ENCODE measurements around the gene IFI27L1.

Gene IFI27L1

DNA sequence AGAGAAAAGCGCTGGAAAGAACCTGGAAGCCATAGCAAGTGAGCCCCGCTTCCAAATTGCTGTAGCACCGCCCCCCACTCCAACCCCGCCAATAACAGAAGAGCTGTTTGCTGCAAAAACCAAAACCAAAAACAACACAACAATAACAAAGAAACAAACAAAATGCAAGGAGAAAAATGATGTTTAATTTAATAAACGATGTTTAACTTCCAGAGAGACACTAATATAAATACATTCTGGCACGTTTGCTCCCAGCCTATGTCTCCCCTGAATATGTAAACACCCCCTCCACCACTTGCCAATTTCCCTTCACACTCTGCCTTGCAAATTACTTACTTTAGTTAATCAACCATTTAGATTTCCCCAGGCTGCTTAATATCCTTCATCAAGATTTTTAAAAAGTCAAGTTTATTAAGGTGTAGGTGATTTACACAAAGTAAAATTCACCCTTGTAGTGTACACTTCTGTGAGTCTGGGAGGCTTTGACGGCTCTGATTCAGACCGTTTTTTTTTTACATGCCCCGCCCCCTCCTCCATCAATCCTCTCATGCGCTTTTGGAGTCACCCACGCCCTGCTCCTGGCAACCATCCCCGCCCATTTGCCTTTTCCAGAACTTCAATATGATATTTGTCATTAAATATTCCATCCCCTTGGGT is 48.8 kb downstream of the IFI27L1 start:
- in situ Hi-C loops (cut with HindIII; ENCODE audit: low sequenced_read_pairs) = no loop called here

DNA sequence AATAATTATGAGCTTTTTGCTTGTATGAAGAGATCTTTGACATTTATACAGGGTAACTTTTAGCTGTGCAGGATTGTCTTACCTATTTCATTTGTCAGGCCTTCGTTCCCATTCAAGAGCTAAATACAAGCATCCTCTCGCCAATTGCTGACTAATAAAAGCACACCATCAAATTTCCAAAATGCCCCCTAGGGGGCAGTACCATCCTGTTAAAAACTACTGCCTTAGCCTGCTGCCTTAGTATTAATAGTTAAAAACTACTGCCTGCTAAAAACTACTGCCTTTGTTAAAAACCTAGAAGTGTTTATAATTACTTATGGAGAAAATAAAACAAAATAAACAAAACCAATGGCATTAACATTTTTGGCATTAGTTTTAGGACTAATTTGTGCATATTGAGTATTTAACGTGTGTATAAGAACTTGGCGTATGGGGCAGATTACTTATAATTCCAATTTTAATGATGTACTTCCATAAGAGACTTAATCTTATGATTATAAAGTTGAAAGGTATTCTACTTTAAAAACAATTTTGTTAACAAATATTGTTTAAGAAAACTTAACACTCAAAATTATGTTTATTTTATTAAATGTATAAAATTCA is 51.3 kb downstream of the IFI27L1 start:
- in situ Hi-C loops (cut with HindIII; ENCODE audit: low sequenced_read_pairs) = no loop called here

DNA sequence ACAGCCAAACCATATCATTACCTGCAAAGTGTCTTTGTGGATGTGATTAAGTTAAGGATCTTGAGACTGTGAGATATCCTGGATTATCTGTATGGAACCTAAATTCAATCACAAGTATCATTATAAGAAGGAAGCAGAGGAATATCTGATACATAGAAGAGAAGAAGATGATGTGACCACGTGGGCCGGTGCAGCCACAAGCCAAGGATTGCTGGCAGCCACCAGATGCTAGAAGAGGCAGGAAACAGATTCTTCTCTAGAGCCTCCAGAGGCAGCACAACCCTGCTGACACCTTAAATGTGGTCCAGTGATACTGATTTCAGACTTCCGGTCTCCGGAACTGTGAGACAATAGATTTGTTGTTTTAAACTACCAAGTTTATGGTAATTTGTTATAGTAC is 54.4 kb downstream of the IFI27L1 start:
- in situ Hi-C loops (cut with HindIII; ENCODE audit: low sequenced_read_pairs) = no loop called here

DNA sequence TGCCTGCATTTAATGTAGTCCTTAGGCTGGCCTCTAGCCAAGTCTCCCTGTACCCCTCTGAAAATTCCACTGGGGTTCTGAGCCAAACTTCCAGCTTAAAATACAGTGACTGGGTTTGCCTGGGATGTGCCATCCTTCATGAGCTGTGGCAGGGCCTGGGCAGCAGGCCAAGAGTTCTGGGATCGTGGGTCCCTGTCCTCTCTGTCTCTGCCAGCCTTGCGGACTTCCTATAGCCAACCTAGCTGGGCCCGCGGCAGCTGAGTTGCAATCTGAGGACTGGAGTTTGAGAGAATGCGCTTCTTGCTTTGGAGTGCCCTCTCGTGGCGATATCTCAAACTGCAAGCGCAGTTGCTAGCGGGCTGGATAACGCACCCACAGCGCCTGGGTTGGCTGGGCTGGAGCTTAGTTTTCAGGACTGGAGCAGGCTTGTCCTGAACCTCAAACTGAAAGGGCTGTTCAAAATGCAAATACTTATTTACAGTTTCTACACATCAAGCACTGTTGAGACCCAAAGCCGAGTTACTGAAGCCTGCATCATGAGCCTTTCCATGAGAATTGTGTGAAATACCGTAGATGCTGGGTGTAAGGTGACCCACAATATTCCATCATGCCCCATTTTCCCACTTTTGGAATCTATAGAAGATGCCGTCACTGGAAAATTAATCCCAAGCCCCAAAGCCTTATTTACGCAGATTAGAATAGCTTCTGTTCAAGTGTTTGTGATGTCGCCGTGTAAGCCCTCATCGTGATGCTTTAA is 55.6 kb downstream of the IFI27L1 start:
- in situ Hi-C loops (cut with HindIII; ENCODE audit: low sequenced_read_pairs) = no loop called here

DNA sequence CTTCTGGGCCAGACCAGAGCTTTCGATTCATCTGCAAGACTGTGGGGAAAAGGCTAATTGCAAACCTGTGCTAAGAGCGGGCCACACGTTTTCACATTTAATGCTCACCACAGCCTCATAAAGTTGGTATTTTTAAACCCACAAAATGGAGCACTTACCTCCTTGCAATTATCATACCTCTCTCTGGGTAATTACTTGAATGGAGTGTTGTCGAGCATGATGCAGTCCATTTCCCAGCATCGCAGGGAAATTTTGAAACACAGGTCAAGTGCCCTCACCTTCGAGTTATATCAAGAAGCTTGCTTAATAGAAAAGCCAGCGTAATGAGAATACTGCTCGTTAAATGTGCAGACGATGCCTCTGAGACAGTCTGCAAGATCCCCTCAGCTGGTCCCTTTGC is 57.1 kb downstream of the IFI27L1 start:
- in situ Hi-C loops (cut with HindIII; ENCODE audit: low sequenced_read_pairs) = no loop called here

DNA sequence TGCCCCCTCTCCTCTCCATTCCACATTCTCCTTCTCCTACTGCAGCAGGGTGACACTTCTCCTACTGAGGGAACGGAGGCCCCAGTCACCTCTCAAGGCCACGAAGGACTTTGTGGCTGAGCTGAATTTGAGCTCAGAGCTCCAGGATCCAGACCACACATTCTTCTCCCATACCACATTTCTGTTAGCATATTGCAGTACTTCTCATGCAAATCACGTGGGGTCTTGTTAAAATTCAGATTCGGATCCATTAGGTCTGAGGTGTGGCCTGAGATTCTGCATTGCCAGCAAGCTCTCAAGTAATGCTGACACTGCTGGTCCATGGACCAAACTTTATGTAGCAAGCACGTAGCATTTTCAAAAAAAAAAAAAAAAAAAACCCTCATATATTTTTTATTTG is 57.9 kb downstream of the IFI27L1 start:
- in situ Hi-C loops (cut with HindIII; ENCODE audit: low sequenced_read_pairs) = no loop called here

DNA sequence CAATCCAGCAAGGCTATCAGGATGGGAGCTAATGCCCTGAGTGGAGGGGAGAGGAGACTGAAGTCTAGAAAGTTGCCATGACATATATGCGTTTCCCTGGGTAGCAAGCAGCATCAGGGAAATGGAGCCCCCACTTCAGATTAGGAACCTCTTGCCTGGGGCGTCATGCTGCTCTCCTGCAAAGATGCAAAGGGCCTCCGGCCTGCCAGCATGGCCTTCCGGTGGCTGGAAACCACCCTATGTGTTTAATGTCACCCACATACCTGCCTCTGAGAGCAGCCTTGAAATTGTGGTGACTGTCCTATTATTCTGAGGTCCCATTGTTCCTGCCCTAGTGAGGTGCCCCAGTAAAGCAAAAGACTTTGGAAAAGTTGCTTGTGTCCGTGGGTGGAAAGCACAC is 58.3 kb downstream of the IFI27L1 start:
- in situ Hi-C loops (cut with HindIII; ENCODE audit: low sequenced_read_pairs) = no loop called here

DNA sequence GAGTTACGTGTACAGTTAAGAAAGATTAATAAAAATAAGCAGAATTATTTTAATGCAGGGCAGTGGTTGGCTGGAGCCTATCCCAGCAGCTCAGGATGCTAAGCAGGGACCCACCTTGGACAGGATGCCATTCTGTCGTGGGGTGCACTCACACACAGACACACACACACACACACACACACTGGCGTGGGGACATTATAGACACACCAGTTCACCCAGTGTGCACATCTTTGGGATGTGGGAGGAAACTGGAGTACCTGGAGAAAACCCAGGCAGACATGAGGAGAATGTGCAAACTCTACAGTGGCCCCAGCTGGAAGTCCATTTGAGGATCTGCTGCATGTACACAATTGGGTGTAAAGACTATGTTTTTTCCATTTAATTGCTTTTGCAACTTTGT is 61.1 kb downstream of the IFI27L1 start:
- in situ Hi-C loops (cut with HindIII; ENCODE audit: low sequenced_read_pairs) = no loop called here

DNA sequence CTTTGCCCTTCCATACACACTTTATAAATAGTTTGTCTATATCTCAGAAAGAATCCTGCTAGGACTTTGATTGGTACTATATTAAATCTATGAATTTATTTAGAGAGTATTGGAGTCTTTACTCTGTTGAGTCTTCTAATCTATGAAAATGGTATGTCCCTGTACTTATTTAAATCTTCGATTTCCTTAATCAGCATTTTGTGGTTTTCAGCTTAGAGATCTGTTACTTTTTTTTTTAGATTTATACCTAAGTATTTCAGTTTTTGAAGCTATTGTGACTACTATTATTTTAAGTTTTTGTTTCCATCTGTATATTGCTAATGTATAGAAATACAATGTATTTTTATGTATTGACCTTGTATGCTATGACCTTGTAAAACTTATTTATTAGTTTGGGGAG is 61.7 kb downstream of the IFI27L1 start:
- in situ Hi-C loops (cut with HindIII; ENCODE audit: low sequenced_read_pairs) = no loop called here

DNA sequence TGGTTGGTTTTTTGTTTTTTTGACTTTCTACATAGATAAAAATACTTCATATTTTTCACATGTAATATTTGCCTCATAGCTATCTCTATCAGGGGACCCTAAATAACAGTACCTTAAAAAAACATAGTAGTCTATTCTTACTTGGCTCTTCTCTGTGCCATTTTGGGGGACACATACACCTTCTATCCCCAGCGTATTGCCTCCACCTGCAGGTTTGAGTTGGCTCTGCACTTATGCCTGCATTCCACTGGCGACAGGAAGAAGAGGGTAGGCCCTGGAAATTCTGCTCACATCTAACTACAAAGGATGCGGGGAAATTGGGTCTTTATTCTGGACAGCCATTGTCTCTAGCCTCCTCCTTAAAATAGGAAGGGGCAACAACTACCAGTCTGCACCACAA is 62.1 kb downstream of the IFI27L1 start:
- in situ Hi-C loops (cut with HindIII; ENCODE audit: low sequenced_read_pairs) = no loop called here

DNA sequence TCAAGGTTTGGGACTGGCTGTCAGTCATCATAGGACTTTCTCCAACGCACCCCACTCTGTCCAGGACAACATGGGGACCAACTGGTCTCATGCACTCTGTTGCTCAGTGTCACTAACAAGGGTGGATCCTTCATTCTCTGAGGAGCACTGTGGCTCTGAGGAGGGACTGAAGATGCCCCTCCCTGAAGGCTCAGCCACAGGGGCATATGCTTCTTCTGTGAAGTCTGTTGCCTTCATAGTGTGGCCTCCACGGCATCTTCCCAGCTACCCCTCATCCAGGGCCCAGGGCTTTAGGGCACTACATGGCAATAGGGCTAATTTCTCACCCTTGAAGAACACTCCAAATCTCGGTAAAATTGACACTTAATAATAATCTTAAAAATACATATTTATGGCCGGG is 62.6 kb downstream of the IFI27L1 start:
- in situ Hi-C loops (cut with HindIII; ENCODE audit: low sequenced_read_pairs) = no loop called here

DNA sequence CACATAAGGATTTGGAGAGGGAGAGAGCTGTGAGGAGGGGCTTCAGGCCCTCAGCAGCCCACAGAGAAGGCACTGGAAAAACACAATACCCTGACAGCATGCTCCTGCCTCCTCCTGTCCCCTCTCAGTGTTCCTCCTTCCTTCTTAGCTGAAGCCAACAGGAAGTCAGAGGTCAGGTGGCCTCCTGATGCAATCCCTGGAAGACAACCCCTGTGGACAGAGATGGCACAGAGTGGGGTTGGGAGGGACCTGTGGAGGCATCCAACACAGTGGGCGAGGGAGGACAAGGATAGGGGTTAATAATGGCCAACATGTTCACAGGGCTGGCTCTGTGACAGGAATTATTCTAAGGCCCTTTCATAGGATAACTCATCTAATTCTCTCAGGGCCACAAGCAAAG is 63.7 kb downstream of the IFI27L1 start:
- in situ Hi-C loops (cut with HindIII; ENCODE audit: low sequenced_read_pairs) = no loop called here

DNA sequence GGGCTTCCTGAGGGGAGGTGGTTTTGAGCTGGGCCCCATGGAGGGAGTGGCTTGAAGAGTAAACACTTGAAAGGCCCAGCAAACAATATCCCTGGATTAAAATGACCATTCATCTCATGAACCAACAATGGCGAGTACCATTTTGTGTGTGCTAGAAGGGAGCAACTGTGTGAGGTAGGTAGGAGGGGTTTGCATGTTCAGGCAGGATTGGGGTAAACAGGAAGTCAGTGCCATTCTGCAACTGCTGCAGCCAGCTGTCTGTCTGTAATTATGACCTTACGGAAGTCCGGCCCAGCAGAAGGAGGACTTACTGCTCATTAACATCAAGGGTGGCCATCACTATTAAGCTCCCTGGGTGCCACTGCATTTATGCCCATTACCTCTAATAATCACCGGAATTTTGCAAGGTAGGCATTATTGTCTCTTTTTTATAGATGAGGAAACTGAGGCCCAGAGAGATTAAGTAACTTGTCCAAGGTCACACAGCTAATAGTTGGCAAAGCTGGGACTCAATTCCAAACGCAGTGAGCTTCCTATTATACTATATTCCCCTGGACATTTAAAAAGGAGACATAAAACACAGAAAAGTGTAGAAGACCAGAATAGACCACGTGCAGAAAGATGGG is 64.9 kb downstream of the IFI27L1 start:
- in situ Hi-C loops (cut with HindIII; ENCODE audit: low sequenced_read_pairs) = no loop called here

Data from DLD1 (cell line).